Panc1 (cell line): Measurements from ENCODE around the gene PKNOX2. TPM values are rescaled to one million over a fixed set of nuclear protein-coding genes. Genes with fewer than 3 reads are reported as not detected.

ENCODE experiments used
- ATAC-seq: fragments of 200-7000 bp; cut with Tn5 transposase; 2 replicates; pipeline ENCODE4 v1.9.1; 2020; ENCODE audit warnings: mild to moderate bottlenecking, moderate library complexity
- BruUV-seq: library from RNA; stranded (reverse); fragments of 400-500 nt; replicated peaks from 2 replicates; lab custom pipeline; 2021; lab: Mats Ljungman, UMichigan
- CTCF ChIA-PET: fragments of 300-600 bp; sonication (Branson Sonifier 250); formaldehyde crosslinking; loops from one replicate; lab custom pipeline; 2022; ENCODE audit warnings: antibody characterized with exemption; lab: Charles Lee
- POLR2A ChIA-PET: fragments of 300-600 bp; sonication (Branson Sonifier 250); formaldehyde crosslinking; loops from one replicate; lab custom pipeline; 2022; ENCODE audit warnings: antibody characterized with exemption; lab: Charles Lee
- DNase-seq: peaks from one replicate; pipeline ENCODE4 v3.0.0-alpha.2; 2010; ENCODE audit warnings: low read depth, low spot score
- H3K27ac ChIP-seq: 2 replicates; pipeline ENCODE4 v1.5.1; 2011; ENCODE audit warnings: mild to moderate bottlenecking, low read length, inconsistent platforms
- H3K27me3 ChIP-seq: fragments of 200-500 bp; sonication (Bioruptor generic); 2 replicates; pipeline ENCODE4 v1.6.0; 2014; ENCODE audit warnings: low read length, inconsistent platforms; ENCODE audit not compliant: control insufficient read depth, insufficient read depth
- H3K36me3 ChIP-seq: fragments of 200-500 bp; sonication (Bioruptor generic); 2 replicates; pipeline ENCODE4 v1.5.1; 2014; ENCODE audit warnings: inconsistent platforms, mild to moderate bottlenecking, low read length, moderate library complexity; ENCODE audit not compliant: control insufficient read depth, insufficient read depth
- H3K4me1 ChIP-seq: 2 replicates; pipeline ENCODE4 v1.5.1; 2011; ENCODE audit warnings: inconsistent platforms, mild to moderate bottlenecking, low read length, moderate library complexity; ENCODE audit not compliant: control insufficient read depth, insufficient read depth
- H3K4me3 ChIP-seq, 2 experiments: 2 replicates each; pipeline ENCODE4 v1.5.1; 2011 to 2012; ENCODE audit warnings: low read depth in 2 of 2, low read length in 2 of 2, mild to moderate bottlenecking in 2 of 2, inconsistent platforms in 1 of 2, moderate library complexity in 1 of 2
- H3K9me3 ChIP-seq: fragments of 200-500 bp; sonication (Bioruptor generic); 2 replicates; pipeline ENCODE4 v1.5.1; 2014; ENCODE audit warnings: low read depth, mild to moderate bottlenecking, inconsistent platforms, low read length, moderate library complexity; ENCODE audit not compliant: control insufficient read depth, insufficient read depth
- CTCF ChIP-seq: fragments of 450-650 bp; IDR thresholded peaks from 2 replicates; pipeline ENCODE4 v1.5.1; 2017; ENCODE audit warnings: mild to moderate bottlenecking
- POLR2AphosphoS5 ChIP-seq: IDR thresholded peaks from 2 replicates; pipeline ENCODE4 v1.6.1; 2012; ENCODE audit warnings: mild to moderate bottlenecking, low read depth, low read length, moderate library complexity
- REST ChIP-seq, 2 experiments: IDR thresholded peaks; 2 replicates each; pipeline ENCODE4 v1.6.1; 2011 to 2012; ENCODE audit warnings: low read depth in 2 of 2, control low read depth in 1 of 2, low read length in 1 of 2, mild to moderate bottlenecking in 1 of 2, moderate library complexity in 1 of 2; ENCODE audit not compliant: insufficient read depth in 1 of 2
- SIN3A ChIP-seq: IDR thresholded peaks from 2 replicates; pipeline ENCODE4 v1.6.1; 2012; ENCODE audit warnings: low read depth, mild to moderate bottlenecking, low read length, moderate library complexity, borderline replicate concordance; ENCODE audit not compliant: insufficient read depth
- TCF7L2 ChIP-seq: IDR thresholded peaks from 2 replicates; pipeline ENCODE4 v1.6.1; 2011; ENCODE audit warnings: mild to moderate bottlenecking, low read depth, low read length, inconsistent platforms
- in situ Hi-C: cut with HindIII; loops from 2 replicates; pipeline ENCODE4 v1.10.0; 2016; ENCODE audit warnings: low sequenced_read_pairs, low pct_unique_long_range_greater_than_20kb
- intact Hi-C: fragments of 100-400 bp; cut with micrococcal nuclease; formaldehyde crosslinking; loops from one replicate; pipeline ENCODE4 v1.10.0; 2022; ENCODE audit not compliant: unreplicated experiment
- total RNA-seq: library from RNA; stranded (reverse); gene quantifications from one replicate; pipeline ENCODE4 v1.2.1, GENCODE V29; 2021; ENCODE audit not compliant: unreplicated experiment

Gene PKNOX2
- total RNA-seq, 1 experiment from 2014 or later: not detected

GRCh38 chr11:125317416-125317815 is 152.9 kb downstream of the PKNOX2 start:
- no peak for DNase-seq
- no peaks in the 10 kb centered on the region for H3K4me1 ChIP-seq
- H3K27me3 ChIP-seq: peaks cover 3% of the 10 kb centered on the region; the same call in 1 of the 2 replicates
- no TSS peak for BruUV-seq
- intact Hi-C loops (no loop called here), in situ Hi-C loops (no loop called here)
- ChIA-PET POLR2A (no interaction called here), CTCF (no interaction called here)
- no peak for TF ChIP-seq CTCF
- no peak for TF ChIP-seq SIN3A
- H3K36me3 ChIP-seq: no peaks in the 10 kb centered on the region
- ATAC-seq: no peak
- no peak overlapping the region for H3K4me3 ChIP-seq
- H3K27ac ChIP-seq: no peak overlapping the region
- no peaks in the 10 kb centered on the region for H3K9me3 ChIP-seq

- no TSS peak for BruUV-seq
- Histone ChIP-seq H3K27ac (no peak overlapping the region), H3K27me3 (peaks cover 16% of the 10 kb centered on the region), H3K36me3 (no peaks in the 10 kb centered on the region), H3K4me1 (no peaks in the 10 kb centered on the region), H3K9me3 (no peaks in the 10 kb centered on the region), H3K4me3 (no peak overlapping the region)
- DNase-seq: no peak
- intact Hi-C loops: no loop called here
- ChIA-PET CTCF (no interaction called here), POLR2A (no interaction called here)
- no peak for TF ChIP-seq REST (IDR thresholded peaks at IDR 0.05; ENCODE audit: insufficient read depth in 1 of 2, low read depth in 2 of 2, low read length in 1 of 2)
- ATAC-seq: no peak
- in situ Hi-C loops: no loop called here
Measured at GRCh38 chr11:125319649-125320048, 155.1 kb downstream of the PKNOX2 start.

GRCh38 chr11:125320347-125321076 is 156.0 kb downstream of the PKNOX2 start:
- ATAC-seq: no peak
- DNase-seq: no peak
- ChIA-PET POLR2A (no interaction called here), CTCF (no interaction called here)
- peaks cover 16% of the 10 kb centered on the region for H3K27me3 ChIP-seq
- no peaks in the 10 kb centered on the region for H3K36me3 ChIP-seq
- intact Hi-C loops (no loop called here), in situ Hi-C loops (no loop called here)
- no peak overlapping the region for H3K4me3 ChIP-seq
- TF ChIP-seq POLR2AphosphoS5 (no peak), TCF7L2 (no peak), SIN3A (no peak), REST (IDR thresholded peaks at IDR 0.05; ENCODE audit: insufficient read depth in 1 of 2, low read depth in 2 of 2, low read length in 1 of 2) (no peak), CTCF (no peak)
- H3K9me3 ChIP-seq: no peaks in the 10 kb centered on the region
- BruUV-seq: no TSS peak
- no peak overlapping the region for H3K27ac ChIP-seq
- no peaks in the 10 kb centered on the region for H3K4me1 ChIP-seq
